ENCODE data around the gene THADA. TPM values are rescaled to one million over a fixed set of nuclear protein-coding genes. Genes with fewer than 3 reads are reported as not detected.

THADA gene
- total RNA-seq, 1 donor from 2014 or later: 19.4 TPM

DNA sequence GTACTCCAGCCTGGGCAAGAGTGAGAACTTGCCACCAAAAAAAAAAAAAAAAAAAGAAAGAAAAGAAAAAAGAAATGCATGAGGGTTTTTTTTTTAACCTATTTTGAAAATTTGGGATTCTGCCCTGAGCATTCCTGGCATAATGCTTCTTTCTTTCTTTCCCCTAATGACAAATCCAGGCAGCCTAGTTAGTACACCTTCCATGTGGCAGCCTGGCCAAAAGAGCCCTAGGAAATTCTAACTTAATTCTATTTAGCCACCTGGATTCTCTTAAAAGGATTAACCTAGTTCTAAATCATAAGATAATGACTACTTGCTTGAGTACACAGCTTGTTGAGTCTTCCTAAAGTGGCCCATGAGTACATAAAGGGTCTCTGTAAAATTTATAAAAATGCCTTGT lies 160.1 kb downstream of the THADA start:
- H3K36me3 Mint-ChIP-seq (ENCODE audit: low read depth, unreplicated experiment): no peaks in the 10 kb centered on the region
- no peak overlapping the region for H3K27ac Mint-ChIP-seq (ENCODE audit: unreplicated experiment)
- H3K4me3 Mint-ChIP-seq (ENCODE audit: unreplicated experiment): no peak overlapping the region
- no peaks in the 10 kb centered on the region for H3K27me3 Mint-ChIP-seq (ENCODE audit: unreplicated experiment)
- H3K4me1 Mint-ChIP-seq (ENCODE audit: unreplicated experiment): peaks cover 6% of the 10 kb centered on the region
- no peak for DNase-seq (ENCODE audit: low spot score)
- no peaks in the 10 kb centered on the region for H3K9me3 Mint-ChIP-seq (ENCODE audit: unreplicated experiment)
- no peak for TF ChIP-seq CTCF (IDR thresholded peaks at IDR 0.05; ENCODE audit: unreplicated experiment)

DNA sequence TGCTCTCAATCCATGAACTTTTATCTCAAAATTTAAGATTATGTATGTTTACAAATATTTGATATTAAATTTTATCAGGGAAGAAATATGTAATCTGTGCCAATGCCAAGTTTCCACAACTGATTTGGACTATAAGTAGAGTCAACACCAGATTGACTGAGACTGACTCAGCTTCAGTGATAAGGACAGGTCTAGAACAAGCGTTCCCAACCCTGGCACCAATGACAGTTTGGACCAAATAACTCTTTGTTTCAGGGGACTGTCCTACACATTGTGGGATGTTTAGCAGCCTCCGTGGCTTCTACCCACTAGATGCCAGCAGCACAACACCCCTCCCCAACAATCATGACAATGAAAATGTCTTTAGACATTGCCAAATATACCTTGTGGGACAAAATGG lies 165.3 kb downstream of the THADA start:
- Mint-ChIP-seq H3K27me3 (ENCODE audit: unreplicated experiment) (no peaks in the 10 kb centered on the region), H3K27ac (ENCODE audit: unreplicated experiment) (no peak overlapping the region), H3K36me3 (ENCODE audit: low read depth, unreplicated experiment) (no peaks in the 10 kb centered on the region), H3K9me3 (ENCODE audit: unreplicated experiment) (no peaks in the 10 kb centered on the region), H3K4me3 (ENCODE audit: unreplicated experiment) (no peak overlapping the region), H3K4me1 (ENCODE audit: unreplicated experiment) (peaks cover 4% of the 10 kb centered on the region)
- no peak for DNase-seq (ENCODE audit: low spot score)
- TF ChIP-seq CTCF (IDR thresholded peaks at IDR 0.05; ENCODE audit: unreplicated experiment): no peak

- Mint-ChIP-seq H3K36me3 (ENCODE audit: low read depth, unreplicated experiment) (peaks cover 1% of the 10 kb centered on the region), H3K27me3 (ENCODE audit: unreplicated experiment) (no peaks in the 10 kb centered on the region), H3K4me3 (ENCODE audit: unreplicated experiment) (no peak overlapping the region), H3K27ac (ENCODE audit: unreplicated experiment) (no peak overlapping the region), H3K4me1 (ENCODE audit: unreplicated experiment) (peaks cover 4% of the 10 kb centered on the region), H3K9me3 (ENCODE audit: unreplicated experiment) (no peaks in the 10 kb centered on the region)
- no peak for DNase-seq (ENCODE audit: low spot score)
- TF ChIP-seq CTCF (IDR thresholded peaks at IDR 0.05; ENCODE audit: unreplicated experiment): no peak
Measured at GRCh38 chr2:43429369-43429768, 166.5 kb downstream of the THADA start.

GRCh38 chr2:43427032-43427424 lies 168.8 kb downstream of the THADA start:
- Mint-ChIP-seq H3K4me3 (ENCODE audit: unreplicated experiment) (no peak overlapping the region), H3K27me3 (ENCODE audit: unreplicated experiment) (no peaks in the 10 kb centered on the region), H3K27ac (ENCODE audit: unreplicated experiment) (no peak overlapping the region), H3K36me3 (ENCODE audit: low read depth, unreplicated experiment) (peaks cover 4% of the 10 kb centered on the region), H3K9me3 (ENCODE audit: unreplicated experiment) (no peaks in the 10 kb centered on the region), H3K4me1 (ENCODE audit: unreplicated experiment) (peaks cover 4% of the 10 kb centered on the region)
- DNase-seq (ENCODE audit: low spot score): no peak
- no peak for TF ChIP-seq CTCF (IDR thresholded peaks at IDR 0.05; ENCODE audit: unreplicated experiment)

GRCh38 chr2:43426305-43427031 lies 169.4 kb downstream of the THADA start:
- Mint-ChIP-seq H3K27ac (ENCODE audit: unreplicated experiment) (peak overlapping the region; percentile 67), H3K9me3 (ENCODE audit: unreplicated experiment) (no peaks in the 10 kb centered on the region), H3K27me3 (ENCODE audit: unreplicated experiment) (no peaks in the 10 kb centered on the region), H3K4me3 (ENCODE audit: unreplicated experiment) (no peak overlapping the region), H3K36me3 (ENCODE audit: low read depth, unreplicated experiment) (peaks cover 4% of the 10 kb centered on the region), H3K4me1 (ENCODE audit: unreplicated experiment) (peaks cover 4% of the 10 kb centered on the region)
- no peak for TF ChIP-seq CTCF (IDR thresholded peaks at IDR 0.05; ENCODE audit: unreplicated experiment)
- no peak for DNase-seq (ENCODE audit: low spot score)
